GM19240 (cell line): Measurements from ENCODE around the gene UFM1.
"Not testable (repeated sequence)": the region's sequence is repeated elsewhere in the genome, so short reads cannot be mapped to it uniquely, and the experiment has no call there.

Source experiments
- DNase-seq: peaks from one replicate; pipeline ENCODE4 v3.0.0; 2011; ENCODE audit warnings: low spot score; ENCODE audit not compliant: insufficient read length

The UFM1 gene

DNA sequence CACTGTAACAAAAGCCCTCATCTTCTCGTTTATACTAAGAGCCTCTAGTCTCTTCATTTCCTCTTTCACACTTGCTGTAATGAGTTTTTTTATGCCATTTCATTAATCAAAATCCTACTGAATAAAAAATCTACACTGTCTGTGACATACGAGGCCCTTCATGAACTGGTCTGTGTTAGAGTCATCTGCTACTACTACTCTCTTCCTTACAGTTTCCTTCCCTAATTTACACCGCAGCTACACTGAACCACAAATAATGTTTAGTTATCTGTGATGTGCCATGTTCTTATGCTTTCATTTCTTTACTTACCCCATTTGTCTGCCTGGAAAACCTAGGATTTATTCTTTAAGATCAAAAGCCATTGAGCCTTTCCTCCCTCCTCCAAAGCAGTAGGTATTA, 16.0 kb downstream of the UFM1 start:
- DNase-seq = no peak

DNA sequence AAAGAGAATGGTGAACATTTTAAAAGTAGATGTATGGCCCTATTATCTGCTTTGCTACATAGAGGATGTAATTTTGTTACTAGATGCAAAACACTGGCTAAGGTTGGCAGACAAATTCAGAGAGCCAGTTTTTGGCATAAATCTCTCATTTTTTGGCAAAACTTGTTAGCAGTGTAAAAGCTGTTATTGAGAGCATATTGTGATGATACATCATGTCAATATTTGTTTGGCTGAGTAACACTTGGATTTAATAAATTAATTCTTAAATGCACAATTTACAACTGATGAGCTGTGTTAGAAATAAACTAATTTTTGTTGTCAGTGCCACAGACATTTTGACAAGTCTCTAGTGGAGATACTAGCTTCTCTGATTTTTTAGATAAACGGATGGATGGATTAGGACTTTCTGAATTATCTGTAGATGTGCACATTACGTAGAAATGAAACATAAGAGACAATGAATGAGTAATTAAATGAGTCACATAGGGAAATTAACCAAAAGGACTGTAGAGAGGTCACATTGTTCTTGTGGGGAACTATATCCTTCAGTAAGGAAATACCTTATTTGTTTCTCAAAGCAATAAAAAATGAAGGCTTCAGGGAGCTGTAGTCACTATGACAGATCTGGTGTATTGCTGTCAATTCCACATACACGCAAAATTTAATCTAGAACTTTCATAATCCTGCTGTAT, 17.4 kb downstream of the UFM1 start:
- DNase-seq = no peak

DNA sequence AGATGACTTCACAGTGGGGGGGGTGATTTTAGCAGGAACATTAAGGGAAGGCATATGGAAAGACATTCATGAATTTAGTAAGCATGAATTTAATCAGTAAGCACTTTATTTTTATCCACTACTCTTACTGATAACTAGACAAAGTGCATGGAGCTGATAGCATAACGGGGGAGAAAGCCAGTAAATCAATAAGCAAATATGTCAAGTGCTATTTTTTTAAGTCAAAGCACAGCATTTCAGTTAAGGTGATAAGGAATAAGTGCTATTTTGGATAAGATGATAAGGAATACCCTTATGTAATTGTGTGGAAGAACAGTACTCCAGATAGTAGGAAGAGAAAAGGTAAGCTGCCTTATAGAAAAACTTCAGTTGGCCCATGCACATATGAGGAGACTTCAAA, 19.4 kb downstream of the UFM1 start:
- no peak for DNase-seq

DNA sequence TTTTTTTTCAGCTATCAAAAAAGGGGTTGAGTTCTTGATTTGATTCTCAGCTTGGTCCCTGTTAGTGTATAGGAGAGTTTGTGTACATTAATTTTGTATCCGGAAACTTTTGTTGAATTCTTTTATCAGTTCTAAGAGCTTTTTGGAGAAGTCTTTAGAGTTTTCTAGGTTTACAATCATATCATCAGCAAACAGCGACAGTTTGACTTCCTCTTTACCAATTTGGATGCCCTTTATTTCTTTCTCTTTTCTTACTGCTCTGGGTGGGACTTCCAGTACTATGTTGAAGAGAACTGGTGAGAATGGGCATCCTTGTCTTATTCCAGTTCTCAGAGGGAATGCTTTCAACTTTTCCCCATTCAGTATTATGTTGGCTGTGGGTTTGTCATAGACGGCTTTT, 20.4 kb downstream of the UFM1 start:
- DNase-seq = not testable (repeated sequence)

DNA sequence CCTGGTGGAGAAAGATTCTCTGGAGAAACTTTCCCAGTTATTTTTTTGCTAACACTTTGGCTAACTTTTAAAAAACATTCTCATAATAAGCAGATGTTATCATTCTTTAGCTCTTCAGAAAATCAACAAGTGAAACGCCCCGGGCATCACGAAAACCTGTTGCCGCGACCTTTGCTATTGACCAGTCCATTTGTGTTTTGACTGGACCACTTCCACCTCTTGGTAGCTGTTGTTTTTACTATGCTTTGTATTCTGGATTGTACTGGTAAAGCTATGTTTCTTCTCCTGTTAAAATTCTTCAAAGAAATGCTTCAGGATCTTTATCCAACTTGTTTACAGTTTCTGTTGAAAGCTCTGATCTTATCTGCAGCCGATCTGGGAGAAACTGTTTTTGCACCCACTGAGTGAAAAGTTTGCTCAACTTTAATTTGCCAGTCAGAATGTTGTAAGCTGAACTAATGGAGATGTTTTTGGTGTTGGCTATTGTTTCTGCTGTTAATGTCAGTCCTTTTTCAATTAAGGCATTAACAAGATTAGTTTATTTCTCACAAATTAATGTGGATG, 23.3 kb downstream of the UFM1 start:
- no peak for DNase-seq

DNA sequence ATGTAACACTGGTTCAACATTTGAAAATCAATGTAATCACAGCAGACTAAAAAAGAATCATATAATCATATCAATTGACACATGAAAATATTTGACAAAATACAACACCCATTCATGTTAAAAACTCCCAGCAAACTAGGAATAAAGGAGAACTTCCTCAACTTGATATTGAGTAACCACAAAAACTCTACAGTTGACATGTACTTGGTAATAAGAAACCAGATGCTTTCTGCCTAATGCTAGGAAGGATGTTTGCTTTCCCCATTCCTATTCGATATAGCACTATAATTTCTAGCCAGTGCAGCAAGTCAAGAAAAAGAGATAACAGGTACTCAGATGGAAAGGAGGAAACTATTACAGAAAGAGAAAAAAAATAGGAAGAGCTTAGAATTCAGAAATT, 26.9 kb downstream of the UFM1 start:
- no peak for DNase-seq

DNA sequence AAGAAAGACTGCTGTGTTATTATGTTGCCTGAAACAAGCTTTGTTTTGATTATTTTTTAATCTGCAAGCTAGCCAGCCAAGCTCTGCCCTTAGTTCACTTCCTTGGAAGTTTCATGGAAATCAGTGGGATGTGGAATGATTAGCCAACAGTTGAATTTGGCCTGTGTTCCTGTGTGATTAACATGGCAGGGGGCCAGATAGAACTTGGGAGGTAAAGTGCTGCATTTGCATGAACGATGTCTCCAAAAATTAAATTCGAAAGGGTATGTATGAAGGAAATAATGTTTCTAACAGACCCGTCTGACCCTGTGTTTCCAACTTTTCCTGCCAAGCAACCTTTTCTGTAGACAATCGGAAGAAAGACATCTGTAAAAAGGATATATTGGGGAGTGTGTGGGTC, 32.2 kb downstream of the UFM1 start:
- DNase-seq = no peak

DNA sequence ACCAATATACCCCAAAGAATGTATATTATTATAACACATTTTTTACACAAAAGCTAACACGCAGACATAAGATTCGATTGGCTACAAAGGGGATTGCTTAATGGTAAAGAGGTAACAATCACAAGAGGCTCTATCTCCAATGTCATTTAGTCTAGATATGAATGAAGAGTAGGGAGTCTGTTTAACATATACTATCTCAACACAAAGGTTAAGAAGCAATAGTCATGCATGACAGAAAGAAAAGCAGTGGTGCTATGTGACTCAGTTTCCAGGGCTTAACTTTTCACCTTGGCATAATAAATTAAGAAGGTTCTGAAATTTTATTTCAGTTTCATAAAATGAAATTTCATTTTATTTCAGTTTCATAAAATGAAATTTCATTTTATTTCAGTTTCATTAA, 33.3 kb downstream of the UFM1 start:
- no peak for DNase-seq

DNA sequence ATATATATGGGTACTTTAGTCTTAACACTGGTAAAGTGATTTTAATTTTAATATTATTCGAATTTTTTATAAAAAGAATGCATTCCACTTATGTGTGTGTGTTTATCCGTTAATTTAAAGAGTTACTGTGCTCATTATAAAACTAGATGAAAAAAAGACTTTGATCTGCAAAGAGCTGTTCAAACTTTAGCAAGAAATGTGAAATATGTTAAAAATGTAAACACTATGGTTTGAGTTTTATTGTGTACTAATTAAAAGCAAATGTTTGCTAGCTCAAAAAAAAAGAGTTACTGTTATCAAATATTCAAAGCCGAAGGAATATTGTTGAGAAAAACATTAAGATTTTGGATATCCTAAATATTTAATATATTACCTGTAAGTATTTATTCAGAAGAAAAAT, 34.5 kb downstream of the UFM1 start:
- no peak for DNase-seq

DNA sequence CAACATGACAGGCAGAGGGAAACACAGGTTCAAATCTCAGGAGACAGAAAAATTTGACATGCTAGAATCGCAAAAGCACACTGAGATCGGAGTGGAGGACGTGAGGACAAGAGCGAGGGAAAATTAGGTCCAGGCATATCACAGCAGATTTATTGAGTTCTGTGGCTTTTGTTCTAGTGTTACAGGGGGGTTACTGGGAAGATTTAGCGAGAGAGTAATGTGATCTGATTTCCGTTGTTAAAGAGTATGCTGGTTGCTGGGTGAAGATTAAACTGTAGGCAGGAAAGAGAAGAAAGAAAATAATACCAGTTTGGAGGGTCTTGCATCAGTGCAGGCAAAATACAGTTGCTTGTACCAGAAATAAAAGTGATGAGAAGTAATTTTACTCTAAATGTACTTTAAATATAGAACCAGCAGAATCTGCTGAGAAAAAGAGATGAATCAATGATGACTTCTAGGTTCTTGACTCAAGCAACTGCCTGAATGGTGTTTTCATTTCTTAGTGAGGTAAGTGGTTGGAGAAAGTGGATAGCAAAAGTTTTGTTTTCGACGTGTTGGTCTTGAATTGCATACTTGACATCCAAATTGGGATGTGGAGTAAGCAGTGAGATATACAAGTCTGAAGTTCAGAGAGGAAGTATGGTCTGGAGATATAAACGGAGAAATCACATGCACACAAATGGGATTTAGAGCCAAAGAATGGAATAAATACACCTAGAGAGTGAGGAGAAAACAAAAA, 35.7 kb downstream of the UFM1 start:
- DNase-seq = no peak

DNA sequence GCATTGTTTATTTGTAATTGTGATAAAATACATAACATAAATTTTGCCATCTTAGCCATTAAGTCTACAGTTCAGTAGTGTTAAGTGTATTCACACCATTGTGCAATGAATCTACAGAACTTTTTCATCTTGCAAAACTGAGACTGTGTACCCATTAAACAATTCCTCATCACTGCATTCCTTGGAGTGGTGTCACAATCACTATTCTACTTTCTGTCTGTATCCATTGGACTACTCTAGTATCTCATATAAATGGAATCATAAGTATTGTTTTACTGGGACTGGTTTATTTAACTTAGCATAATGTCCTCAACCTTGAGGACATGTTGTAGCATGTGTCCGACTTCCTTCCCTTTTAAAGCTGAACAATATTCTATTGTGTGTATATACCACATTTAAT, 36.8 kb downstream of the UFM1 start:
- DNase-seq = no peak

DNA sequence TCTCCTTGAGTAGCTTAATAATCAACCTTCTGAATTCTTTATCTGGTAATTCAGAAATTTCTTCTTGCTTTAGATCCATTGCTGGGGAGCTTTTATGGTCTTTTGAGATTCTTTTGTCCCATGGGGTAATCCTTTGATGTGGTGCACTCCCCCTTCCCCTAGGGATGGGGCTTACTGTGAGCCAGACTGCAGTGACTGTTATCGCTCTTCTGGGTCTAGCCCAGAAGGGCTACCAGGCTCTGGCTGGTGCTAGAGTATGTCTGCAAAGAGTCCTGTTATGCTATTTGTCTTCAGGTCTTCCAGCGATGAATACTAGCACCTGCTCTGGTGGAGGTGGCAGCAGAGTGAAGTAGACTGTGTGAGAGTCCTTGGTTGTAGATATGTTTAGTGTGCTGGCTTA, 41.7 kb downstream of the UFM1 start:
- DNase-seq = no peak

DNA sequence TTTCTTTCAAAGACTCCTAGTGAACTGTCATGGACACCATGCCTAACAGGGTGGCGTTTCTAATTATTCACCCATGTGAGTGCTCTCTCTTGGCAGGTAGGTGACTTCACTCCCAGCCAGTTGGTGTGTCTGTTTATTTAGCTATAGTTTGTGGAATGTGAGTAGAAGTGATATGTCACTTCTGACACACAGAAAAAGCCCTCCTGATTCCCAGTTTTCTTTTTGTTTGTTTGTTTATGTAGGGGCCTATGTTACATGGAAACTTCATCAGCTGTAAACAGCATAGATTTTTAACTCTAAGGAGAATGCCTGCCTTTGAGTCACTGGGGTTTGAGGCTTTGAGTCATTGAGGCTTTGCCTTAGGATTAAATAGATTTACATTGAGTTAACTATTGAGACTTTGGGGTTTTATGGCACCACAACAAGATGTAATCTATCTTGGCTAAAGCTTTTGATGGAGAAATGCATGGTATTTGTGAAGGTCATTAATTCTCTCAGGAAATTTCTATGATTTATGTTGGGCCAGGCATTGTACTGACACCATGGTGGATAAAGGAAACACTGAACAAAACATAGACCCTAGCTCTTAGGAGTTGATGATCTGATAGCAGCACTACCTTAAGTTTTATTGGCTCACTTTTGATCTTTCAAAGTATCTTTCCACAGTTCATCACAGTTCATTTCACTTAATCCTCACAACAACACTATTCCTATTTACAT, 45.3 kb downstream of the UFM1 start:
- DNase-seq = no peak

DNA sequence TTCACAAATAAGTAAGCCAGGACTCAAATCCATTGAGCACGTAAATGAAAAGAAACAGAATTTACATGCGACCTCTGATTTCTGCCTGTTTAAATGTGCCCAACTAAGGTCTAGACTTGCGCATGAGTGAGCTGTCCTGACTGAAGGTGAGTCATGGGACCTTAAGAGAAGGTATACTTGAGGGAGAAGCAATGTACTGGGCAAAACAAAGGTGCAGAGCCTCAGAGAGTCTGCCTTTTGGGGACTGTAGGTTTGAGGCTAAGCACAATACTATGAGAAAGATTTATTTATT, 45.8 kb downstream of the UFM1 start:
- DNase-seq = no peak

DNA sequence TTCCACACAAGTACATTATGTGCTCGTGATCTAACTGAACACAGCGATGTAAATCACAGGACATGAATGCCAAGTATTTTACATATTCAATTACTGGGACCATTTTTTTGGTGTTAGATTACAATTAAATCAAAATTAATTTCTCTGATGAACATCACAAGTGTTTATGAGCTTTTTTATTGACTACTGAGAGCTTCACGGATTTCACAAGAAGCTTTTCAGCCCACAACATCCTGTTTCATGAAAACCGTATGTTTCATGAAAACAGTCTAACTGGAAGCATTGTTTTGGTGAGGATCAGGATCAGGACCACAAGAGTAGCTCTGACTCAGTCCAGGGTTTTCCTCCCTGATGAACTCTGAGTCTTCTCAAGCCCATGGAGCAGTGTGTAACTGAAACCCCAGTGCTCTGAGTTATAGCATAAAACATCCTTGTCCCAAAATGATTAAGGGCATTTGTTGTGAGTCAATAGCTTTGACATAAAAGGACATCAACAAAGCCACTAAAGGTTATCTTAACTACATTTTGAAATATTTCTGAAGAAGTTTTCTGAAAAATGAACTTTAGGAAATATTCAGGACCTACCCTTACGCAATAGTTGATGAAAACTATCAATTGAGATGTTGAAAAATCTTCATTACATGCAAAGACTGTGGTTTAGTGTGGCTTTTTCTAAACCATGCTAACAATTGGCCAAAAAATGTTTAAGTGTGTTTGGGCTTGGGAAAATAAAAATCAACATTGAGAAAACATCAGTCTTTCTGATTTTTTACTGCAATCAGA, 49.3 kb downstream of the UFM1 start:
- DNase-seq = no peak

DNA sequence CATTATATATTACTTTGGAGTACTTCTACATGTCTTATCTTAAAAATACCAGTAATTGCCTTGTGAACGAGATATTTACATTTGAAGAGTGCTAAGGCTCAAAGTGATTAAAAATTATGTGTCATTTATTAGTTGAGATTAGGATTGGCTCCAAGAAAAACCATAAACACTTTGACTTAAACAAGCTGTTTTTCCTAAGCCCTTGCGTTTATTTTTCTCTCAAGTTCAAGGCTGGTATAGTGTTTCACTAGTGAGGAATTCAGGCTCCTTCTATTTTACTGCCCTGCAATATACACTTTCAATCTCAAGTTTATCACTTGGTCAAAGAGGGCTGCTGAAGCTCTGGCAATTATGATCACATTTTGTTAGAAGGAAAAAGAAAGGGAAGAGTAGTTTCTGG, 49.9 kb downstream of the UFM1 start:
- no peak for DNase-seq

DNA sequence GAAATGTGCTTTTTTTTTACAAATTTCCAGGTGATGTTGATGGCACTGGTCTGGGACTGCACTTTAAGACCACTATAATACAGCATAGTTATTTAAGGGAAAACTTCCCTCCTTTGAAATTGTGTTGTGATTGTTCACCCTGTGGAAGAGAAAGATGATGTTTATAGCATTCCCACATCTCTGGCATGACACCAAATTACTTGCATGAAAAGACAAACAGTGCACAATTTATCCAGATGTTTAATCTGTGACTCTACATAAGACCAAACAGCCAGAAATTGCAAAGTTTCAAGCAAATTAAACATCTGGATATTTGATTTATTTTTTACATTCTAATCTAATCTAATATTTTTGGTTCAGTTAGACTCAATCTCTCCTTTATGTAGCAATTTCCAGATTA, 51.6 kb downstream of the UFM1 start:
- DNase-seq = no peak

DNA sequence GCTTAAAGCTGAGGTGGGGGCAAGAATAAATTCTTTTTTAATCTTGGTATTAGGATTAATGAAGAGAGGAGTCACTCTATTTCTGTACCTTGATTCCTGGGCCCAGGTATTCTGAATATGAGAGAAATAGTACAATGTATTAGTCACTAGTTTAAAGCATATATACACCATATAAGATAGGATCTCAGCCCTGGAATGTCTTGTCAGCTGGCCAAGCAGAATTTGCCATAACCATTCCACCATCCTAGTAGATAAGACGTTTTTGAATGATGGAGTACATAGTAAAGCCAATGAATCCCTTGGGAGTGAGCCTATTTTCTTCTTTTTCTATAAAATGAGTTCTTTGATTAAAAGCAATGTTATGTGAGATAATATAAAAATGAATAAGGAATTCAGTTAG, 55.6 kb downstream of the UFM1 start:
- DNase-seq = no peak

DNA sequence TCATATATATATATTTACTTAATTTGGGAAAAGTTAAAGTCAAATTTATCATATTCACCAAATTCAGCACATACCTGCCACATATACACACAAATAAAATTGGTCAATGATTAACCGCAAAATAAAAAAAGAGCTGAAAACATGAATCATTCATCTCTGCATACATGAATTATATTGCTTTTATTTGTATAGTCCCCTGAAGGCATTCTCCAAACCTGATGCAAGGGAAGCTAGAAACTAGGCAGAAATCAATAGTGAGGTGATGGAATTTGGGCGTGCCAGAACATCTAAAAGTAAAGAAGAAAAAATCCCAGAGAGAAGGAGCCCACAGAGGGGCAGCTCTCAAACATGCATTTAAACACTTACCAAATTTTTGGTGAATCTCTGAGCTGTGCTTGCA, 60.1 kb downstream of the UFM1 start:
- DNase-seq = no peak

DNA sequence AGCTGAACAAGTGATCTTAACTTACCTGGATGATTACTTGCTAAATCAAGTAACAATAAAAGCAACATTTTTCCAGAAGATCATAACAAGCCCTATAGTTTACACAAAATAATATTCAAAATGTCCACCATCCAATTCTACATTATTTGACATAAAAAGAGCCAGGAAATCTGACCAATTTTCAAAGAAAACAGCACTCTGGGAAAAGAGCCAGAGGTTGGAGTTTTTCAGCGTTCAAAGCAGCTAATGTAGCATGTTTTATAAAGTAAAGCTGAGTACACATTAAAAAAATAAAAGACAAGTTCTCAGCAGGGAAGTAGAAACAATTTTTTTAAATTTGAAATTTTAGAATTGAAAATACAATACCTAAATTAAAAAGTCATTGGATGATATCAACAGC, 62.6 kb downstream of the UFM1 start:
- no peak for DNase-seq
